OCI-LY3 (cell line): ENCODE measurements around the gene UNC93A.
"Not testable (repeated sequence)": the region's sequence is repeated elsewhere in the genome, so short reads cannot be mapped to it uniquely, and the experiment has no call there.

Source experiments
- H2AFZ ChIP-seq: fragments of 200-600, 300-600 bp; shearing (Covaris generic); 2 replicates; pipeline ENCODE4 v1.6.0; 2014; ENCODE audit warnings: antibody characterized with exemption, low read depth, low read length
- H3K27ac ChIP-seq: fragments of 200-600, 300-600 bp; sonication (generic); 2 replicates; pipeline ENCODE4 v1.5.1; 2014; ENCODE audit warnings: mild to moderate bottlenecking, low read length, moderate library complexity, mixed read lengths
- H3K27me3 ChIP-seq: fragments of 200-600, 300-600 bp; sonication (generic); 2 replicates; pipeline ENCODE4 v1.6.1; 2014; ENCODE audit warnings: low read depth, low read length, mixed read lengths
- H3K36me3 ChIP-seq: fragments of 200-600, 300-600 bp; sonication (generic); replicated peaks from 2 replicates; pipeline ENCODE3; 2014; ENCODE audit warnings: low read depth, low read length, mixed read lengths
- H3K4me1 ChIP-seq: fragments of 300-600, 200-600 bp; sonication (generic); 2 replicates; pipeline ENCODE4 v1.6.1; 2014; ENCODE audit warnings: low read length, mixed read lengths
- H3K4me2 ChIP-seq: fragments of 200-600, 300-600 bp; sonication (generic); 2 replicates; pipeline ENCODE4 v1.6.1; 2014; ENCODE audit warnings: low read length, mixed read lengths
- H3K4me3 ChIP-seq: fragments of 300-600, 200-600 bp; sonication (generic); 2 replicates; pipeline ENCODE4 v1.5.1; 2014; ENCODE audit warnings: antibody characterized with exemption, mild to moderate bottlenecking, low read length, moderate library complexity
- H3K79me2 ChIP-seq: fragments of 300-600, 200-600 bp; shearing (Covaris generic); 2 replicates; pipeline ENCODE4 v1.6.1; 2014; ENCODE audit warnings: mild to moderate bottlenecking, low read length, mixed read lengths
- H3K9ac ChIP-seq: fragments of 300-600, 200-600 bp; shearing (Covaris generic); 2 replicates; pipeline ENCODE4 v1.6.0; 2014; ENCODE audit warnings: mild to moderate bottlenecking, low read length, moderate library complexity
- H3K9me3 ChIP-seq: fragments of 200-600, 300-600 bp; shearing (Covaris generic); 2 replicates; pipeline ENCODE4 v1.6.1; 2014; ENCODE audit warnings: low read length, mixed read lengths; ENCODE audit not compliant: insufficient read depth
- H4K20me1 ChIP-seq: fragments of 200-600, 300-600 bp; sonication (generic); 2 replicates; pipeline ENCODE4 v1.6.1; 2016; ENCODE audit warnings: low read length, mixed read lengths; ENCODE audit not compliant: insufficient read depth
- CTCF ChIP-seq: fragments of 200-600, 300-600 bp; sonication (generic); IDR thresholded peaks from 2 replicates; pipeline ENCODE4 v1.5.1; 2014; ENCODE audit warnings: antibody characterized with exemption, low read length, low read depth
- EZH2phosphoT487 ChIP-seq: fragments of 200-600 bp; shearing (Covaris generic); IDR thresholded peaks from 2 replicates; pipeline ENCODE4 v1.6.1; 2018; ENCODE audit warnings: antibody characterized with exemption, mixed run types, low read depth

Gene UNC93A

GRCh38 chr6:167266830-167267555 is 24.1 kb upstream of the UNC93A start:
- TF ChIP-seq EZH2phosphoT487 (no peak), CTCF (no peak)
- Histone ChIP-seq H4K20me1 (no peaks in the 10 kb centered on the region), H2AFZ (no peak overlapping the region), H3K4me3 (no peak overlapping the region), H3K27me3 (no peaks in the 10 kb centered on the region), H3K9ac (no peak overlapping the region), H3K27ac (no peak overlapping the region), H3K36me3 (no peaks in the 10 kb centered on the region), H3K9me3 (no peaks in the 10 kb centered on the region), H3K4me1 (no peaks in the 10 kb centered on the region), H3K4me2 (no peak overlapping the region), H3K79me2 (no peaks in the 10 kb centered on the region)

- not testable (repeated sequence) for H3K9ac ChIP-seq, H3K4me1 ChIP-seq, H2AFZ ChIP-seq, H3K4me2 ChIP-seq, H3K27me3 ChIP-seq, H3K36me3 ChIP-seq, H3K4me3 ChIP-seq, H3K9me3 ChIP-seq, H3K27ac ChIP-seq, H4K20me1 ChIP-seq, H3K79me2 ChIP-seq
These were observed 23.6 kb upstream of the UNC93A start for GRCh38 chr6:167267556-167267898.

- no peaks in the 10 kb centered on the region for H3K4me1 ChIP-seq
- TF ChIP-seq CTCF (no peak), EZH2phosphoT487 (no peak)
- H3K27ac ChIP-seq, result no peak overlapping the region
- no peak overlapping the region for H3K4me2 ChIP-seq
- H2AFZ ChIP-seq, result no peak overlapping the region
- H3K27me3 ChIP-seq, result no peaks in the 10 kb centered on the region
- no peaks in the 10 kb centered on the region for H4K20me1 ChIP-seq
- no peaks in the 10 kb centered on the region for H3K79me2 ChIP-seq
- no peak overlapping the region for H3K4me3 ChIP-seq
- H3K9ac ChIP-seq, result no peak overlapping the region
- H3K36me3 ChIP-seq, result no peaks in the 10 kb centered on the region
- H3K9me3 ChIP-seq, result no peaks in the 10 kb centered on the region
These were observed 23.2 kb upstream of the UNC93A start for GRCh38 chr6:167267921-167268401.

GRCh38 chr6:167268683-167269280 is 22.3 kb upstream of the UNC93A start:
- Histone ChIP-seq H3K79me2 (no peaks in the 10 kb centered on the region), H4K20me1 (no peaks in the 10 kb centered on the region), H3K9me3 (no peaks in the 10 kb centered on the region), H3K27me3 (no peaks in the 10 kb centered on the region), H3K4me3 (no peak overlapping the region), H3K4me2 (no peak overlapping the region), H3K27ac (no peak overlapping the region), H3K4me1 (no peaks in the 10 kb centered on the region), H2AFZ (no peak overlapping the region), H3K9ac (no peak overlapping the region), H3K36me3 (no peaks in the 10 kb centered on the region)
- TF ChIP-seq CTCF (no peak), EZH2phosphoT487 (no peak)
